Skin of body (tissue), 2 donors: ENCODE data around the gene TRIM24. TPM values are rescaled to one million over a fixed set of nuclear protein-coding genes. Genes with fewer than 3 reads are reported as not detected.
"Not testable (repeated sequence)": the region's sequence is repeated elsewhere in the genome, so short reads cannot be mapped to it uniquely, and the experiment has no call there.

Experiments
- DNase-seq: peaks from one replicate; lab custom pipeline; 2025; lab: John Stamatoyannopoulos, UW
- total RNA-seq: library from RNA; depleted of rRNA; stranded (reverse); fragments of >200 nt; gene quantifications from one replicate; pipeline ENCODE4 v1.2.3, GENCODE V29; 2014

TRIM24 gene
- 11.0 TPM for total RNA-seq

GRCh38 chr7:138460176-138460648 is at the start of gene TRIM24:
Gene TRIM24 (plus strand): TSS chr7:138460259. CDS start chr7:138460549, 290 bp downstream.
- no peak for DNase-seq

- DNase-seq, result not testable (repeated sequence)
Observed at GRCh38 chr7:138412077-138412476, 48.0 kb upstream of the TRIM24 start.

- not testable (repeated sequence) for DNase-seq
Observed at GRCh38 chr7:138412921-138413320, 47.1 kb upstream of the TRIM24 start.

GRCh38 chr7:138417078-138417700 is 42.9 kb upstream of the TRIM24 start:
- DNase-seq, result no peak

GRCh38 chr7:138417764-138418163 is 42.3 kb upstream of the TRIM24 start:
- no peak for DNase-seq

- DNase-seq, result not testable (repeated sequence)
Observed at GRCh38 chr7:138418403-138418802, 41.7 kb upstream of the TRIM24 start.

- DNase-seq, result no peak
Observed at GRCh38 chr7:138425026-138425425, 35.0 kb upstream of the TRIM24 start.

- DNase-seq, result no peak
Observed at GRCh38 chr7:138429577-138430250, 30.3 kb upstream of the TRIM24 start.

- no peak for DNase-seq
Observed at GRCh38 chr7:138431517-138431916, 28.5 kb upstream of the TRIM24 start.

- no peak for DNase-seq
Observed at GRCh38 chr7:138433583-138434443, 26.2 kb upstream of the TRIM24 start.

GRCh38 chr7:138434597-138435019 is 25.5 kb upstream of the TRIM24 start:
- no peak for DNase-seq

GRCh38 chr7:138435231-138435919 is 24.7 kb upstream of the TRIM24 start:
- no peak for DNase-seq

GRCh38 chr7:138436388-138436787 is 23.7 kb upstream of the TRIM24 start:
- no peak for DNase-seq

- no peak for DNase-seq
Observed at GRCh38 chr7:138440460-138440859, 19.6 kb upstream of the TRIM24 start.

GRCh38 chr7:138442822-138443221 is 17.2 kb upstream of the TRIM24 start:
- no peak for DNase-seq

- no peak for DNase-seq
Observed at GRCh38 chr7:138449580-138449979, 10.5 kb upstream of the TRIM24 start.

- DNase-seq, result no peak
Observed at GRCh38 chr7:138455609-138456008, 4.5 kb upstream of the TRIM24 start.

GRCh38 chr7:138456220-138456619 is 3.8 kb upstream of the TRIM24 start:
- DNase-seq, result no peak

GRCh38 chr7:138458576-138459412 is 1.3 kb upstream of the TRIM24 start:
- no peak for DNase-seq

- peak; percentile 98 for DNase-seq
Observed at GRCh38 chr7:138459413-138460175, 465 bp upstream of the TRIM24 start.
